Measurements from ENCODE around the gene CCDC184.
"Not testable (repeated sequence)": the region's sequence is repeated elsewhere in the genome, so short reads cannot be mapped to it uniquely, and the experiment has no call there.

Gene CCDC184

GRCh38 chr12:48180424-48180823 is 3.0 kb upstream of the CCDC184 start:
- DNase-seq = no peak

GRCh38 chr12:48180857-48181495 is 2.5 kb upstream of the CCDC184 start:
- no peak for DNase-seq

DNA sequence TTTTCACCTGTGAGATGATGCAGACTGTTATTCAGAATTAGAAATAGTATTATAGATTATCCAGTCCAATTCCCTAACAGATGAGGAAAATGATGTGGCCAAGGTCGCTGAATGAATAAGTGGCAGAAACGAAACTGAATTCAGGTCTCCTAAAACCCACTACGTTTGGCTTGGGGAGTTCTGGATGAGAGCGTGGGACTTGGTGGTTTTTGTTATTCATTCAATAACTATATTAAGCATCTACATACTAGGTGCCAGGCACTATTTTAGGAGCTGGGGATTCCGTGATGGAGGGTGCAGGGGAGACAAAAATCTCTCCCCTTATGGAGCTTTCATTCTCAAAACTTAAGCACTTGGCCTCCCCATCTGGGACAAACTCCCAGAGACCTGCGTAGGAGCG is 813 bp upstream of the CCDC184 start:
- no peak for DNase-seq

- no peak for DNase-seq
Measured at GRCh38 chr12:48183876-48184548, 568 bp downstream of the CCDC184 start.

DNA sequence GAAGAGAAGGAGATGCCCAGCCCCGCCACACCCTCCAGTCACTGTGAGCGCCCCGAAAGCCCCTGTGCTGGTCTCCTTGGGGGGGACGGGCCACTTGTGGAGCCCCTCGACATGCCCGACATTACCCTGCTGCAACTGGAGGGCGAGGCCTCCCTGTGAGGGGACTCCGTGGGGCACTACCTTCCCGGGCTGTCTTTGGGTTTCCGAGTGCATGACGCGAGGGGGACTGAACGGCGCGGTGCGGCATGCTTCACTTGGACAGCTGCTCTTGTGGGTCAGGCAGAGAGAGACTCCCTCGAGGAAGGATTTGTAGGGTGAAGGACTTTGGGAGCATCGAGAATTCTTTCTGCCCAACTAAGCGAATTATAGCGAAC is 1.1 kb downstream of the CCDC184 start:
- no peak for DNase-seq

- DNase-seq = peak; percentile 17
Measured at GRCh38 chr12:48185181-48185919, 1.9 kb downstream of the CCDC184 start.

DNA sequence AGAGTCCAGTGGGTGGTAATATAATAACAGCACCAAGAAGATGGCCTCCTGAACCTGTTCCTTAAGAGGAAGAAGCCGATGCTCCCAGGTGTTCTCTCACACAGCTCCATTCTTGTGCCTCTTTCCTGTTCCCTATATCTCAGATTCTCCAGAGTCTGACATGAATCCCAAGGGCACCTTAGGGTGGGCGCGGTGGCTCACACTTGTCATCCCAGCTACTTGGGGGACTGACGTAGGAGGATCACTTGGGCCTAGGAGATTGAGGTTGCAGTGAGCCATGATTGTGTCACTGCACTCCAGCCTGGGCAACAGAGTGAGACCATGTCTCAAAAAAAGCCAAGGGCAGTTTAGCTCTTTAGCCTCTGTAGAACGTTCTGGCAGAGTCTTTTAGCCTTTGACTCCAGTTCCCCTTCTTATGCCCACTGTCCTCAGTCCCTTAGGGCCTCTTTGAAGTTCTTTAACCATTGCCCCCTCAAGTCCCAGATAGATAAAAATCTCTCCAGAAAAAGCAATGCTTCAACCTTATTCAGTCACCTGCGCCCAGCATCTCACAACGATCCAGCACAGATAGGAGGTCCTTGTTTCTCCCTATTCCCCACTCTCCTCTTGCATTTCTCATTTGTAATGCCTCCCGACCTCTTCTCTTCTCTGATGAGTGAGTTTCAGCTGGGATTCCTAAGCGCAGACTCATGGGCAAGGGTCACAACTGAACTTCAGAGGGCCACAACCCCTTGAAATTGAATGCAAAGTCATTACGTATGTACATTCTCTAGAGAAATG is 4.7 kb downstream of the CCDC184 start:
- DNase-seq = no peak

DNA sequence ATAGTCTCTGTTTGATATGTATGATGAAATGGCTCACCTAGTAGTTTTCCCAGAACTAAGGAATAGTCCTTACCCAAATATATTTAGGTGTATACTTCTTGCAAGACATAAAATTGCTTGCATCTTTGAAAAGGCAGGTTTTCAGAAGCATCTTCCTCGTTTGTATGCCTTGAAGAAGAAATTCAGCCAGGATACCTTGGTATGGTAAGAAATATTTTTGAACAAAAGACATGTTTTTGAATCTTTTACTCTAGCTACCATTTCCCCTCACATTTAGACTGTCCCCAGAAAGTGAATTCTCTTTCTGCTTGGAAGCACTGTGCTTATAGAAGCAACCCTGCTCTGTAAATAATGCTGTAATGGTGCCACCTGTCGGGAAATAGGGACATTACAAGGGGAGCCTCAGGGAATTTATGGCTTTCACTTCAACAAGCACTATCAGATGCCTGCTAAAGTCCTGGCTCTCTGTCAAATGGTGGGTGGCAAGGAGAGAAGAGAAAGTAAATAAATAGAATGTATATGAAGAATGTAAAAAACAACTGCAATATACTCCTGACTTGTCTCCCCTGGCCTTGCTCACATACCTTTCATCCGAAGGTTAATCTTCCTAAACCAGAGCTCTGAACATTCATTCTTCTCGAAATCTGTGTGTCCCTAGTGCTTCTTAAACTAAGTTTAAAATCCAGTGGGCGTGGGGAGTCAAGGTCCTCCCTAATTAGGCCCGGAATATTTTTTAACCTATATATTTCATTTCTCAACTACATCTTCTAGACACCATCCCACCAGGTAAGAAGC is 6.1 kb downstream of the CCDC184 start:
- DNase-seq = peak; percentile 60

- DNase-seq = no peak
Measured at GRCh38 chr12:48191096-48191495, 7.7 kb downstream of the CCDC184 start.

DNA sequence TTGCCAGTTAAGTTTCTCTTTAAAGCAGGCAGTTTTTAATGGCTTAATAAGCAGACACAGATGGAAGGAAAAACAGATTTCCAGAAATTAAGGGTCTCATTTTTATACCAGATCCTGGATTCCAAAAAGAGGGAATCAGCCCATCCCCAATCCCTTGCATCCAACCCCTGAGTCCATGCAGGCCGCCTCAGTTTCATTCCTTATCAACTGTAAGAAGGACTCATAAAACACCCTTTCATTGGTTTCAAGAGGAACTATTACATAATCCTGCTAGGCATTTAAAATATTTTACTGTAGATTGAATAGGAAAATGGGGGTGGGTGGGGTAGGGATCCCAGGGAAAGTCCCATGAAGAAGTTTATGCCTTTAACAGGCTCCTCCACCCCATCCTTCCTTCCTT is 9.4 kb downstream of the CCDC184 start:
- no peak for DNase-seq

GRCh38 chr12:48193623-48194022 is 10.2 kb downstream of the CCDC184 start:
- DNase-seq = no peak

GRCh38 chr12:48194799-48195201 is 11.4 kb downstream of the CCDC184 start:
- DNase-seq = peak; percentile 70

- peak; percentile 38 for DNase-seq
Measured at GRCh38 chr12:48197549-48197970, 14.1 kb downstream of the CCDC184 start.

DNA sequence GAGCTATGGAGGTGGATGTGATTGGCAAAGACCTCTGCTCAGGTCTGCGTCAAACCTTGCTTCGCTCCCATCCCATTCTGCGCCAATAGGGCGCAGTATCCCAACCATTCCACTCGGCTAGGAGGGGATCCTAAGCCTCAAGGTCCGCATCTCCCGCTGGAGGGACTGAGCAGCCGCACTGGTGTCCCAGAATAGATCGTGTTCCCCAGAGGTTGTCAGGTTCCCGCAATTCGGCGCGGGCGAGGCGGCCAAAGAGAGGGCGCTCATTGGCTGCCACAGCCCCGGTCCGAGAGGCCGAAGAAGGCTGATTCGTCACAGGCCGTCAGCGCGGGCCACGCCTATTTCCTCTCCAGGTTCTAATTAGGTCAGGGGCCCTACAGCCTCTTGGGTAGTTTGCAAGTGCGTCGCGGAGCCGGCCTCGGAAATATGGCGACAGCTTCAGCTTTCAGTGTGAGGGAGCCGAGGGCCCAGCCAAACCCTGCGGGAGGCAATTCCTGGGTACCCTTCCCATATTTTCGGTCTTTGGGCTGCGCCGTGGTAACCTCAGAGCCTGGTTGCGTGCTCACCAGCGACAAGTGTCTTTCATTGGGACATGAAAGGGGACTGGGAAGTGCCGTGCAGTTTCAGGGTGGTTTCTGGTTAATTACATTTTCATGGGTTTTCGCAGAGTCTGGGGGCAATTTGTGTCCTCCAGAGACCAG is 14.7 kb downstream of the CCDC184 start:
- DNase-seq = peak; percentile 95

GRCh38 chr12:48198672-48198971 is 15.2 kb downstream of the CCDC184 start:
- no peak for DNase-seq

DNA sequence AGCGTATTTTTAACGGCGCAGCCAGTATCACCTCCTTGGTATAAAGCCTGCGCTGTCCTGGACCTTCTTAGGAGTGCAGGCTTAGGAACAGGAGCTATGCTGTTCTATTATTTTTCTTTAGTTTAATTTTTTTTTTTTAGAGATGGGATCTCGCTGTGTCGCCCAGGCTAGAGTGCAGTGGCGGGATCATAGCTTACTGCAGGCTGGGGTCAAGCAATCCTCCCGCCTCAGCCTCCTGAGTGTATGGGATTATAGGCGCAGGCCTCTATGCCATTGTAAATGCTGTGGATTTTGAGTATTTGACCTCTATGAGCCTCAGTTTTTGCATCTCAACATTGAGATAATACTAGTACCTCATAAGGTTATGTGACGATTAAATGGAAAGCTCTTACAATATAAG is 15.5 kb downstream of the CCDC184 start:
- DNase-seq = no peak

DNA sequence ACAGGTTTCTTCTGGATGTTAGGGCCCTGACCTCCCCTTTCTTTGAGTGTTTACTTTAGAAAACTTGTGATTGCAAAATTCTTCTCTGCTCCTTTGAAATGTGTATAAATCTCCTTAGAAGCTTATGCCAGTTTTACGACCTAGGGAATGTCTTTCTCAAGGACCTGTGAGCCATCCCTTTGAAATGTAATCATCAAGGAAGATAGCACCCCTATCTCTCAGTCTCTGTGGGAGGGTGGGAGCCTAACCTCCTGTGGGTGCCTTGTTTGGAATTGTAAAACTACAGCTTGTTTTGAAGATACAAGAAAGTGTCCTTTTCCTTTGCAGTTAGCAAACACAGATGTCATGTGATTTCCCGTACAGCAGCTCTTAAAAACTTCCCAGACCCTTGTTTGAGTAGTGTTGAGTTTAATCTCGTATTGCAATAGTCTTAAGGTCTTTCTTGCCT is 16.4 kb downstream of the CCDC184 start:
- DNase-seq = no peak

- DNase-seq = no peak
Measured at GRCh38 chr12:48201091-48201490, 17.6 kb downstream of the CCDC184 start.

- DNase-seq = no peak
Measured at GRCh38 chr12:48201516-48201915, 18.1 kb downstream of the CCDC184 start.

GRCh38 chr12:48202766-48203165 is 19.3 kb downstream of the CCDC184 start:
- DNase-seq = no peak

GRCh38 chr12:48203192-48203591 is 19.7 kb downstream of the CCDC184 start, which contains the start of gene OR10AD1:
Gene OR10AD1 (minus strand): TSS chr12:48203292. CDS start chr12:48203292, 0 bp downstream.
- no peak for DNase-seq

DNA sequence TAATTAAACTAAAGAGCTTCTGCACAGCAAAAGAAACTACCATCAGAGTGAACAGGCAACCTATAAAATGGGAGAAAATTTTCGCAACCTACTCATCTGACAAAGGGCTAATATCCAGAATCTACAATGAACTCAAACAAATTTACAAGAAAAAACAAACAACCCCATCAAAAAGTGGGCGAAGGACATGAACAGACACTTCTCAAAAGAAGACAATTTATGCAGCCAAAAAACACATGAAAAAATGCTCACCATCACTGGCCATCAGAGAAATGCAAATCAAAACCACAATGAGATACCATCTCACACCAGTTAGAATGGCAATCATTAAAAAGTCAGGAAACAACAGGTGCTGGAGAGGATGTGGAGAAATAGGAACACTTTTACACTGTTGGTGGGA is 26.1 kb downstream of the CCDC184 start:
- not testable (repeated sequence) for DNase-seq
